Stimulated activated CD8-positive, alpha-beta memory T cell treated with anti-CD3 and anti-CD28 coated beads, Interleukin-2, amount 100 ng/mL, for 48 hours (primary cell): ENCODE results near the gene SAXO2.
"Not testable (repeated sequence)": the region's sequence is repeated elsewhere in the genome, so short reads cannot be mapped to it uniquely, and the experiment has no call there.

Source experiments
- DNase-seq, 2 donors: peaks; one replicate each; pipeline ENCODE4 v3.0.0-alpha.2; 2020; ENCODE audit warnings: low read depth in 2 of 2

SAXO2 gene

GRCh38 chr15:82313951-82314768 lies 51.5 kb downstream of the SAXO2 start:
- not testable (repeated sequence) for DNase-seq

- DNase-seq: no peak
Measured at GRCh38 chr15:82314769-82315518, 52.3 kb downstream of the SAXO2 start.

GRCh38 chr15:82315519-82316246 lies 53.1 kb downstream of the SAXO2 start:
- no peak for DNase-seq

- not testable (repeated sequence) for DNase-seq
Measured at GRCh38 chr15:82316247-82317090, 53.9 kb downstream of the SAXO2 start.

- DNase-seq: no peak
Measured at GRCh38 chr15:82317091-82317489, 54.5 kb downstream of the SAXO2 start.

GRCh38 chr15:82317516-82317915 lies 54.9 kb downstream of the SAXO2 start:
- not testable (repeated sequence) for DNase-seq

GRCh38 chr15:82318281-82318680 lies 55.7 kb downstream of the SAXO2 start:
- not testable (repeated sequence) for DNase-seq

GRCh38 chr15:82319522-82320278 lies 57.1 kb downstream of the SAXO2 start:
- DNase-seq: not testable (repeated sequence)

GRCh38 chr15:82320861-82321260 lies 58.2 kb downstream of the SAXO2 start:
- not testable (repeated sequence) for DNase-seq

GRCh38 chr15:82322488-82322887 lies 59.9 kb downstream of the SAXO2 start:
- DNase-seq: not testable (repeated sequence)

GRCh38 chr15:82324831-82325230 lies 62.2 kb downstream of the SAXO2 start:
- not testable (repeated sequence) for DNase-seq

GRCh38 chr15:82325646-82326045 lies 63.0 kb downstream of the SAXO2 start:
- not testable (repeated sequence) for DNase-seq

GRCh38 chr15:82326896-82327295 lies 64.3 kb downstream of the SAXO2 start:
- not testable (repeated sequence) for DNase-seq

GRCh38 chr15:82327372-82327771 lies 64.8 kb downstream of the SAXO2 start:
- DNase-seq: not testable (repeated sequence)

GRCh38 chr15:82329039-82329438 lies 66.4 kb downstream of the SAXO2 start:
- not testable (repeated sequence) for DNase-seq

GRCh38 chr15:82330921-82331320 lies 68.3 kb downstream of the SAXO2 start:
- DNase-seq: not testable (repeated sequence)

- DNase-seq: not testable (repeated sequence)
Measured at GRCh38 chr15:82331576-82332304, 69.1 kb downstream of the SAXO2 start.

- not testable (repeated sequence) for DNase-seq
Measured at GRCh38 chr15:82332711-82333602, 70.3 kb downstream of the SAXO2 start.
